Esophagus squamous epithelium (tissue), 4 donors: ENCODE data around the gene MTX1.

Experiments used
- CTCF ChIP-seq, 6 experiments: fragments of 450-650 bp in 4 of 6; fragments of 200-600 bp in 2 of 6; sonication (generic) in 2 of 6; IDR thresholded peaks; one replicate each; pipeline ENCODE4 v1.5.1; 2016 to 2019; ENCODE audit warnings: antibody characterized with exemption in 6 of 6, mild to moderate bottlenecking in 4 of 6, moderate library complexity in 4 of 6
- POLR2A ChIP-seq, 4 donors: fragments of 450-650 bp; IDR thresholded peaks; one replicate each; pipeline ENCODE4 v1.6.1; 2017; ENCODE audit warnings: antibody characterized with exemption in 4 of 4, mild to moderate bottlenecking in 4 of 4, moderate library complexity in 3 of 4

- no peak for TF ChIP-seq POLR2A (IDR thresholded peaks at IDR 0.05)
- no peak for TF ChIP-seq CTCF (IDR thresholded peaks at IDR 0.05)
Measured at GRCh38 chr1:155219592-155220031, 11.1 kb downstream of the MTX1 start.
